ENCODE results near the gene ANKRD28.
"Not testable (repeated sequence)": the region's sequence is repeated elsewhere in the genome, so short reads cannot be mapped to it uniquely, and the experiment has no call there.

The ANKRD28 gene

GRCh38 chr3:15638891-15639262, 158.9 kb downstream of the ANKRD28 start:
- in situ Hi-C loops (cut with HindIII; ENCODE audit: low sequenced_read_pairs) = no loop called here

GRCh38 chr3:15638193-15638890, 159.4 kb downstream of the ANKRD28 start:
- in situ Hi-C loops (cut with HindIII; ENCODE audit: low sequenced_read_pairs) = no loop called here

- in situ Hi-C loops (cut with HindIII; ENCODE audit: low sequenced_read_pairs) = no loop called here
Measured at GRCh38 chr3:15637131-15637951, 160.4 kb downstream of the ANKRD28 start.

- in situ Hi-C loops (cut with HindIII; ENCODE audit: low sequenced_read_pairs) = no loop called here
Measured at GRCh38 chr3:15636028-15636709, 161.6 kb downstream of the ANKRD28 start.

- in situ Hi-C loops (cut with HindIII; ENCODE audit: low sequenced_read_pairs) = no loop called here
Measured at GRCh38 chr3:15635121-15635661, 162.6 kb downstream of the ANKRD28 start.

- in situ Hi-C loops (cut with HindIII; ENCODE audit: low sequenced_read_pairs) = no loop called here
Measured at GRCh38 chr3:15634671-15635070, 163.1 kb downstream of the ANKRD28 start.

GRCh38 chr3:15633766-15634598, 163.8 kb downstream of the ANKRD28 start:
- in situ Hi-C loops (cut with HindIII; ENCODE audit: low sequenced_read_pairs) = no loop called here

- in situ Hi-C loops (cut with HindIII; ENCODE audit: low sequenced_read_pairs) = no loop called here
Measured at GRCh38 chr3:15633159-15633558, 164.6 kb downstream of the ANKRD28 start.

GRCh38 chr3:15632212-15632580, 165.6 kb downstream of the ANKRD28 start:
- in situ Hi-C loops (cut with HindIII; ENCODE audit: low sequenced_read_pairs) = no loop called here

GRCh38 chr3:15631426-15632211, 166.2 kb downstream of the ANKRD28 start:
- in situ Hi-C loops (cut with HindIII; ENCODE audit: low sequenced_read_pairs) = no loop called here

GRCh38 chr3:15630646-15631350, 167.0 kb downstream of the ANKRD28 start:
- in situ Hi-C loops (cut with HindIII; ENCODE audit: low sequenced_read_pairs) = no loop called here

GRCh38 chr3:15629860-15630597, 167.8 kb downstream of the ANKRD28 start:
- in situ Hi-C loops (cut with HindIII; ENCODE audit: low sequenced_read_pairs) = no loop called here

GRCh38 chr3:15628967-15629366, 168.8 kb downstream of the ANKRD28 start:
- in situ Hi-C loops (cut with HindIII; ENCODE audit: low sequenced_read_pairs) = no loop called here

GRCh38 chr3:15623535-15624440, 174.0 kb downstream of the ANKRD28 start:
- in situ Hi-C loops (cut with HindIII; ENCODE audit: low sequenced_read_pairs) = no loop called here

GRCh38 chr3:15619659-15620464, 177.9 kb downstream of the ANKRD28 start:
- in situ Hi-C loops (cut with HindIII; ENCODE audit: low sequenced_read_pairs) = not testable (repeated sequence)
